IPS-NIHi7 (cell line): ENCODE data around the gene CIBAR2.
A peak's percentile ranks its signal among the peaks of the same experiment; 100 is the strongest.
"Not testable (repeated sequence)": the region's sequence is repeated elsewhere in the genome, so short reads cannot be mapped to it uniquely, and the experiment has no call there.

ENCODE experiments used
- DNase-seq: peaks from one replicate; pipeline ENCODE4 v3.0.0; 2012; ENCODE audit warnings: mixed read lengths; ENCODE audit errors: extremely low spot score

Gene CIBAR2

DNA sequence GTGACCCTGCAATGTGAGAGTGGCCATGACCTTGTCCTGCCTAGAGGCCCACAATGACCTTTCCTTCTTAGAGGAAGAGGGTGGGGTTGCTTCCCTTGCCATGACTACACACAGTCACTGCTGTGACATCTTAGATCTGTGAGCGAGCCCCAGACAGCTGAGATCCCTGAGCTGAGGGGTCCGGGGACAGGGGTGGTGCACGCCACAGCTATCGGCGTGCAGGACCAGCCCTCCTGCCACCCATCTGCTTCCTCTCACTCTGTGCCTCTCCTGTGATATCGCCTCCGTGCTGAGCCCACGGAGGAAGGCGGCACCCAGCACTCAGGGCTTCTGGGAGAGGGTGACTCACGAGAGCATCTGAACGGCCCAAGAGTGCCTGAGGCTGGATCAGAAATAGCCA, 49.4 kb downstream of the CIBAR2 start:
- no peak for DNase-seq

GRCh38 chr16:85062323-85062722, 49.9 kb downstream of the CIBAR2 start:
- peak; percentile 48 for DNase-seq

DNA sequence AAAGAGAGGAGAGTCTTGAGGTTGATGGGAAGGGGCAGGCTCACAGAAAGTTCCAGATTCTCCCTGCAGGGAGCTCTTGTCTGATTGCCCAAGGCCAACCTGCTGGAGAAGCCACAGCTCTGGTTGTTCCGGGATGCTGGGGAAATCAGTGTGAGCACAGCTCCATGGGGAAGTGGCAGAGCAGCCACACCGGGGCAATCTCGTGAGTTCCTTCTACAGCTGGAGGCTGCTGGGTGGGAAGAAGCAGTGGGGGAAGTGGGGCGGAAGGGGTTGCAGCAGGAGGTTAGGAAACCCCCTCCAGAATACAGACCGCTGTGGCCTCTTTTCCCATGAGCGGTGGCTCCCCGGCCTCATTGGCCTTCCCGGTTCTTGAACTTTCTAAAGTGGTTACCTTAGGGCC, 50.7 kb downstream of the CIBAR2 start:
- DNase-seq, result no peak

GRCh38 chr16:85058909-85059308, 53.4 kb downstream of the CIBAR2 start:
- no peak for DNase-seq

DNA sequence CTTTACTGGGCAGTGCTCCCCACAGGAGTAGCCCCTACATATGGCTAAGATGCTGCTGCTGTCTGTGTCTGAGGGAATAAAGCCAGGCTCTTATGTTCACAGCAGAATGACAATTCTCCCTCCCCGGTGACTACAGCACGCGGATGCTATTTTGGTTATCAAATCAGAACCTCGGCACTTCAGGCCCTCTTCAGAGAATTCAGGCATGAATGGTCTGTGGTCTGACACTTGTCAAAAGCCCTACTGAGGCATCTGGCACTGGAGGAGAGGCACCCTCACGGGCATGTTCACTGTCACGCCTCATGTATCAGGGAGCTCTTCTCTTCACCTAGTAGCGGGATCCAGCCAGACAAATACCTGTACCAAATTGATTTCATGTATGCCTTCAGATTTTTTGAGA, 54.3 kb downstream of the CIBAR2 start:
- no peak for DNase-seq

DNA sequence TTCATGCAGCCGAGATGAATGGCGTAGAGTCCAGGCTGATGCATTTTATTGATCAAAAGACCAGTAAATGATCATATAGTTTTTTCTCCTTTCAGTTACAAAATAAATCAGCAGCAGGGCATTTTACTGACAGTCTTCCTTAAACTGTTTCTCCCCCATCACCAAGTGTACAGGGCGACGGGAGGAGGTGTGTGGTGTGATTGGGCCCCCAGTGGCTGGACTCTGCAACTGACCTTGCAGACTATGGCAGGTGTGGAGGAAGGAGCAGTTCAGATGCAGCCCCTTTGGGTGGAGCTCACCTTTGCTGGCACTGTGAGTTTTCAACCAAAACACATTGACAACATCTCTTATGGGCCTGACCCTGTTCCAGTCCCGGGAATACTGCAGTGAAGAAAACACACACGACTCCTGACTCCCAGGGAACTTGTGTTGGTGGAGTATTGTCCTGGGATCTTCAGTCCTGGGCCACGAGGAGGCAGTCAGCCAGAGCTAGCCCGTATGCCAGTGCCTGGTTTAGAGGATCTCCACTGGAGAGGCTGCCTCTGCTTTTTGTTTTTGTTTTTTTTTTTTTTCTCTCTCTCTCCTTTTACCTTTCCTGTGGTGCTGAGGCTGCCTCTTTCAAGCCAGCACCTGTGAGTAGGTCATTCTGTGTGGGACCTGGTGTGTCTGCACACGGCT, 54.9 kb downstream of the CIBAR2 start:
- peak; percentile 74 for DNase-seq

- DNase-seq, result peak; percentile 63
These were observed 56.0 kb downstream of the CIBAR2 start for GRCh38 chr16:85056211-85056748.

GRCh38 chr16:85055493-85056210, 56.6 kb downstream of the CIBAR2 start:
- DNase-seq, result no peak

GRCh38 chr16:85054948-85055492, 57.3 kb downstream of the CIBAR2 start:
- no peak for DNase-seq

- not testable (repeated sequence) for DNase-seq
These were observed 58.0 kb downstream of the CIBAR2 start for GRCh38 chr16:85054321-85054720.

GRCh38 chr16:85052536-85052935, 59.7 kb downstream of the CIBAR2 start:
- DNase-seq, result no peak

- DNase-seq, result no peak
These were observed 60.6 kb downstream of the CIBAR2 start for GRCh38 chr16:85051683-85052082.

- DNase-seq, result no peak
These were observed 61.1 kb downstream of the CIBAR2 start for GRCh38 chr16:85051067-85051581.

DNA sequence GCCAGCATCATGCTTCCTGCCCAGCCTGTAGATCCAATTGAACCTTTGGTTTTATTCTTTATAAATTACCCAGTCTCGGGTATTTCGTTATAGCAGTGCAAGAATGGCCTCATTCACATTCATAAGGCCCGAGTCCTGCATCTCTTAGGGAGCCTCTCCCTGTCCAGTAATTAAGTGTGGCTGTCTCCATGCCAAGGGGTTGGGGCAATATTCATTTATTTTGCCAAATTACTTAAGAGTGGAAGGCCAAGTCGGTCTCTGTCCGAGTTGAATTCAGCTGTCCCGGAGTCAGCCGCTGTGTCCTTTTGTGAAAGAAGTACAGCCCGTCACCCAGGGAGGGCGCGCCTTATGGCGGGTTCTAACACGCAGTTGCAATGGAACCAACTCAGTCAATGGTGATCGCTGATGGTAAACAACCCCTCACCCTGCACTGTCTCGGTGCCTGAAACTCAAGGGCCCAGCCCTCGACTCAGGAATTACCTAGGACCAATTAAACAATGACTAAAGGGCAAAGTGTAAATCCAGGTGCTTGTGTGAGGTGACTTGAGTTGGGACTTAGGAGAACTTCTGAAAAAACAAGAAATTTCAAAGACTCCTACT, 62.5 kb downstream of the CIBAR2 start:
- DNase-seq, result no peak

DNA sequence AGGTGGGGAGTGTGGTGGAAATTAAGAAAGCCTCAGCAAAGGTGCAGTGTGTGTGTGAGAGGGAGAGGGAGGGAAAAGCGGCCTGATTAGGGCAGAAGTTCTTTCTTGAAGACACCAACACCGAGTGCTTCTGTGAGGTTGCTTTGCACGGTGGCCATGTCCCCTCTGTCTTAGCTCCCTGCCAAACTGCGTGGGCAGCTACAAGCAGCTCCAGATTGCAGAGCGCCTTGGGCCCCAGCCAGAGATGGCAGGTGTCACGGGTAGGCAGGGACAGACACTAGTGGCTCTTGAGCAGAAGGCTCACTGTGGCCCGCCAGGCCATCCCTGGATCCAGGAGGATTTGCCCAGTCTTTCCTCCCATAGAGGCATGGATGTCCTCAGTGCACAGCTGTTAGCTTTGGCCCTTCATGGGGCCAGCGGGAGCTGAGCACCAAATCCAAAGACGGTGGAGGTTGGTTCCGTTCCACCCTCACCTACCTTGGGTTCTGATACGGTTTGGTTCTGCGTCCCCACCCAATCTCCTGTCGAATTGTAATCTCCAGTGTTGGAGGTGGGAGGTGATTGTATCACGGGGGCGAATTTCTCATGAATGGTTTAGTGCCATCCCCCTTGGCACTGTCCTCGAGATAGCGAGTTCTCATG, 63.2 kb downstream of the CIBAR2 start:
- no peak for DNase-seq
